KMS-11 (cell line): ENCODE measurements around the gene CACNA1F.

Experiments
- H2AFZ ChIP-seq: fragments of 200-600 bp; sonication (generic); 2 replicates; pipeline ENCODE4 v1.6.1; 2016; ENCODE audit warnings: antibody characterized with exemption, mixed run types, low read depth
- H3K27ac ChIP-seq: fragments of 200-600 bp; sonication (generic); 2 replicates; pipeline ENCODE4 v1.6.1; 2016; ENCODE audit warnings: mild to moderate bottlenecking, mixed run types
- H3K27me3 ChIP-seq: fragments of 200-600 bp; sonication (generic); 2 replicates; pipeline ENCODE4 v1.6.1; 2017; ENCODE audit warnings: mild to moderate bottlenecking, low read depth, mixed run types, moderate library complexity; ENCODE audit not compliant: insufficient read depth
- H3K36me3 ChIP-seq: fragments of 200-600 bp; sonication (generic); 2 replicates; pipeline ENCODE4 v1.6.1; 2017; ENCODE audit warnings: mild to moderate bottlenecking, mixed run types; ENCODE audit not compliant: insufficient read depth
- H3K4me1 ChIP-seq: fragments of 200-600 bp; sonication (generic); 2 replicates; pipeline ENCODE4 v1.6.1; 2016; ENCODE audit warnings: mild to moderate bottlenecking, low read depth, mixed run types; ENCODE audit not compliant: poor library complexity, severe bottlenecking
- H3K4me2 ChIP-seq: fragments of 200-600 bp; sonication (generic); 2 replicates; pipeline ENCODE4 v1.7.0; 2016; ENCODE audit warnings: mild to moderate bottlenecking, mixed run types
- H3K4me3 ChIP-seq: fragments of 200-600 bp; sonication (generic); IDR thresholded peaks from 2 replicates; pipeline ENCODE4 v1.6.1; 2017; ENCODE audit warnings: low read depth, low read length, mixed read lengths; ENCODE audit not compliant: insufficient read depth
- H3K79me2 ChIP-seq: fragments of 200-600 bp; sonication (generic); 2 replicates; pipeline ENCODE4 v1.6.1; 2016; ENCODE audit warnings: low read depth, mixed run types; ENCODE audit not compliant: insufficient read depth
- H3K9ac ChIP-seq: fragments of 200-600 bp; sonication (generic); 2 replicates; pipeline ENCODE4 v1.6.1; 2016; ENCODE audit warnings: mild to moderate bottlenecking, mixed run types
- H4K20me1 ChIP-seq: fragments of 200-600 bp; sonication (generic); 2 replicates; pipeline ENCODE4 v1.6.1; 2016; ENCODE audit warnings: mild to moderate bottlenecking, mixed run types; ENCODE audit not compliant: insufficient read depth
- TF ChIP-seq, protein P1 (sequence below): fragments of 200-600 bp; sonication (generic); conservative IDR thresholded peaks from 2 replicates; pipeline ENCODE4 v1.6.1; 2017; ENCODE audit warnings: low read depth, mild to moderate bottlenecking, antibody characterized with exemption, low read length, moderate library complexity, mixed read lengths

The CACNA1F gene

DNA sequence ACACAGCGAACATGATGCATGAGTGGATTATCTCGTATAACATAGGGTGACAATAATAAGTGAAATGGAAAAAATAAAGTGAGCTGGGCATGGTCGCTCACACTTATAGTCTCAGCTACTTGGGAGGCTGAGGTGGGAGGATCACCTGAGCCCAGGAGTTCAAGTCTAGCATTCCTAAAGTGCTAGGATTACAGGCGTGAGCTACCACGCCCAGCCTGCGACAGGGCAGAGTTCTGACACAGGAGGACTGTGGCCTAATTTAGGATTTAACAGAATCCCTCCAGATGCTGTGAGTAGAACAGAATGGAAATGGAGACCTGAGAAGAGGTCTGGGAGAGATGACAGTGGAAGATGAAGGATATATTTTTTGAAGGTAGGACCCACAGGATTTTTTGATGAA is 43.5 kb downstream of the CACNA1F start:
- Histone ChIP-seq H3K9ac (no peak overlapping the region), H3K27me3 (no peaks in the 10 kb centered on the region), H3K36me3 (no peaks in the 10 kb centered on the region), H3K4me3 (no peak overlapping the region), H3K79me2 (0 out of 2 replicates have a peak, but pooled peaks cover 4% of the 10 kb centered on the region), H2AFZ (no peak overlapping the region), H3K4me2 (no peak overlapping the region), H3K4me1 (peaks cover 8% of the 10 kb centered on the region), H3K27ac (no peak overlapping the region), H4K20me1 (no peaks in the 10 kb centered on the region)
- TF ChIP-seq, protein P1, sequence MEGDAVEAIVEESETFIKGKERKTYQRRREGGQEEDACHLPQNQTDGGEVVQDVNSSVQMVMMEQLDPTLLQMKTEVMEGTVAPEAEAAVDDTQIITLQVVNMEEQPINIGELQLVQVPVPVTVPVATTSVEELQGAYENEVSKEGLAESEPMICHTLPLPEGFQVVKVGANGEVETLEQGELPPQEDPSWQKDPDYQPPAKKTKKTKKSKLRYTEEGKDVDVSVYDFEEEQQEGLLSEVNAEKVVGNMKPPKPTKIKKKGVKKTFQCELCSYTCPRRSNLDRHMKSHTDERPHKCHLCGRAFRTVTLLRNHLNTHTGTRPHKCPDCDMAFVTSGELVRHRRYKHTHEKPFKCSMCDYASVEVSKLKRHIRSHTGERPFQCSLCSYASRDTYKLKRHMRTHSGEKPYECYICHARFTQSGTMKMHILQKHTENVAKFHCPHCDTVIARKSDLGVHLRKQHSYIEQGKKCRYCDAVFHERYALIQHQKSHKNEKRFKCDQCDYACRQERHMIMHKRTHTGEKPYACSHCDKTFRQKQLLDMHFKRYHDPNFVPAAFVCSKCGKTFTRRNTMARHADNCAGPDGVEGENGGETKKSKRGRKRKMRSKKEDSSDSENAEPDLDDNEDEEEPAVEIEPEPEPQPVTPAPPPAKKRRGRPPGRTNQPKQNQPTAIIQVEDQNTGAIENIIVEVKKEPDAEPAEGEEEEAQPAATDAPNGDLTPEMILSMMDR: no peak

GRCh38 chrX:49188468-49189076 is 44.6 kb downstream of the CACNA1F start:
- Histone ChIP-seq H3K27me3 (no peaks in the 10 kb centered on the region), H4K20me1 (no peaks in the 10 kb centered on the region), H3K27ac (no peak overlapping the region), H3K4me2 (no peak overlapping the region), H2AFZ (no peak overlapping the region), H3K36me3 (no peaks in the 10 kb centered on the region), H3K79me2 (0 out of 2 replicates have a peak, but pooled peaks cover 4% of the 10 kb centered on the region), H3K9ac (no peak overlapping the region), H3K4me1 (peaks cover 8% of the 10 kb centered on the region), H3K4me3 (no peak overlapping the region)
- TF ChIP-seq, protein P1: no peak

- Histone ChIP-seq H3K9ac (no peak overlapping the region), H3K4me1 (peaks cover 6% of the 10 kb centered on the region), H4K20me1 (no peaks in the 10 kb centered on the region), H3K36me3 (no peaks in the 10 kb centered on the region), H3K79me2 (0 out of 2 replicates have a peak, but pooled peaks cover 4% of the 10 kb centered on the region), H3K27me3 (no peaks in the 10 kb centered on the region), H3K27ac (no peak overlapping the region), H3K4me2 (no peak overlapping the region), H2AFZ (no peak overlapping the region), H3K4me3 (no peak overlapping the region)
- TF ChIP-seq, protein P1: no peak
Observed at GRCh38 chrX:49187526-49187925, 45.6 kb downstream of the CACNA1F start.

DNA sequence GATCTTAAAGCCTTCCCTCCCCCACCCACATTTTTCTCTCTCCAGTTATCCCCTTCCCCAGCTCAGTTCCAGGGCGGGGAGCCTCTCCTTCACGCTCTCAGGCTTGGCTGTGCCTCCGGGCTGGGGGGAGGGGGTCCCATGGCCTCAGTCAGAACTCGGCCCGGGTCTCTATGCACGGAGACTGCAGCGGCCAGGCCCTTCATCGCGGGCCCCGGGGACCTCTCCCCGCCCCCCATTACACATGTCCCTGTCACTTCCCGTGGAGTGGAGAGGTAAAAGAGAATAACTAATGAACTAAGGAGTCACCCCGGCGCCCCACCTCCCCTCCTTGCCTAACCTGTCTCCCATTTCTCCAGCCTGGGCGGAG is 46.1 kb downstream of the CACNA1F start:
- Histone ChIP-seq H3K4me2 (no peak overlapping the region), H3K27me3 (no peaks in the 10 kb centered on the region), H4K20me1 (no peaks in the 10 kb centered on the region), H3K4me3 (no peak overlapping the region), H3K9ac (no peak overlapping the region), H3K4me1 (peaks cover 1% of the 10 kb centered on the region), H3K79me2 (0 out of 2 replicates have a peak, but pooled peaks cover 4% of the 10 kb centered on the region), H3K36me3 (no peaks in the 10 kb centered on the region), H2AFZ (no peak overlapping the region), H3K27ac (no peak overlapping the region)
- TF ChIP-seq, protein P1: no peak
